ENCODE measurements around the gene EGLN3.

DNA sequence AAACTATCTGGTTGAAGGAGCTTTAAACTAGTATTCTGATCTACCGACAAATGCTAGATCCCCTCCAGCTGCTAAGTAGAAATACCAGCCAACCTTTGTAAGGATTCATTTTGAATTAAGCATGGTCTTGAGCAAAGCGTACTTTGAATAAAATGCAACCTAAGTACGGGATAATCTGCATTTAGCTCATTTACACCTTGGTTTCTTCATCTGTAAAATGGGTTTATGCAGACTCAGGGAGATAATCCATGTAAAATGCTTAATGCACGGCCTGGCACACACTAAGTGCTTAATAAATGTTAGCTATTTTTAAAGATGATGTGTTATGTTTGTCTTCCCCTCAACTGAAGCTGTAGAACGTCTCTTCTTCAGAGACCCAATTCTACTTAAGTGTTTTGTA, 15.9 kb downstream of the EGLN3 start:
- TF ChIP-seq GATA2 (IDR thresholded peaks at IDR 0.05; ENCODE audit: low read depth, low read length) (no peak), GATA3 (IDR thresholded peaks at IDR 0.05; ENCODE audit: low read depth, low read length) (no peak)

Measured in SH-SY5Y (cell line).